ENCODE measurements around the gene JADE2.

- TF ChIP-seq CTCF (IDR thresholded peaks at IDR 0.05) (no peak), POLR2A (IDR thresholded peaks at IDR 0.05) (no peak)
These were observed 85.3 kb downstream of the JADE2 start for GRCh38 chr5:134610725-134611124.
